IgD-negative memory B cell (primary cell): ENCODE measurements around the gene HEPHL1. TPM values are rescaled to one million over a fixed set of nuclear protein-coding genes. Genes with fewer than 3 reads are reported as not detected.
"Not testable (repeated sequence)": the region's sequence is repeated elsewhere in the genome, so short reads cannot be mapped to it uniquely, and the experiment has no call there.

Experiments used
- H3K27ac Mint-ChIP-seq, 3 donors: one replicate each; pipeline ENCODE4 v1.8.0; 2020 to 2022; ENCODE audit warnings: mild to moderate bottlenecking in 3 of 3, mixed read lengths in 3 of 3, moderate library complexity in 1 of 3
- H3K27me3 Mint-ChIP-seq: one replicate; pipeline ENCODE4 v1.8.0; 2021; ENCODE audit warnings: mixed read lengths
- H3K36me3 Mint-ChIP-seq: one replicate; pipeline ENCODE4 v1.8.0; 2020; ENCODE audit warnings: mild to moderate bottlenecking, mixed read lengths
- H3K4me1 Mint-ChIP-seq, 3 donors: one replicate each; pipeline ENCODE4 v1.8.0; 2020 to 2022; ENCODE audit warnings: mixed read lengths in 3 of 3, mild to moderate bottlenecking in 1 of 3
- H3K4me3 Mint-ChIP-seq, 4 donors: one replicate each; pipeline ENCODE4 v1.8.0; 2020 to 2022; ENCODE audit warnings: mild to moderate bottlenecking in 4 of 4, mixed read lengths in 4 of 4, moderate library complexity in 3 of 4
- H3K9me3 Mint-ChIP-seq, 3 donors: one replicate each; pipeline ENCODE4 v1.8.0; 2020 to 2021; ENCODE audit warnings: mixed read lengths in 3 of 3, mild to moderate bottlenecking in 1 of 3
- polyA plus RNA-seq: library from polyadenylated mRNA; unstranded; fragments of 300-500 nt; fragmentation: Illumina TruSeq; gene quantifications from one replicate; pipeline ENCODE4 v1.2.3, GENCODE V29; 2021

Gene HEPHL1
- polyA plus RNA-seq = 0.04 TPM

GRCh38 chr11:94020777-94021481, at the start of gene HEPHL1:
HEPHL1 (plus strand) TSS chr11:94021354; CDS start chr11:94021369, 15 bp downstream.
- Mint-ChIP-seq H3K27ac (peak within 1 kb of the TSS in 1 of 3 donors; percentile 35), H3K4me3 (no peak within 1 kb of the TSS), H3K4me1 (no peaks in the 10 kb centered on the region), H3K27me3 (no peaks in the 10 kb centered on the region), H3K9me3 (peaks cover 2 to 4% (median 3%) of the 10 kb centered on the region in 3 donors), H3K36me3 (no peaks in the 10 kb centered on the region)

- Mint-ChIP-seq H3K36me3 (no peaks in the 10 kb centered on the region), H3K27ac (no peak overlapping the region), H3K9me3 (peaks cover 4 to 5% (median 4%) of the 10 kb centered on the region in 3 donors), H3K4me3 (peak overlapping the region in 1 of 4 donors; percentile 18), H3K4me1 (no peaks in the 10 kb centered on the region), H3K27me3 (peaks cover 3% of the 10 kb centered on the region)
These were observed 48.4 kb upstream of the HEPHL1 start for GRCh38 chr11:93972790-93973189.

GRCh38 chr11:93973322-93974051, 47.7 kb upstream of the HEPHL1 start:
- H3K4me3 Mint-ChIP-seq, H3K4me1 Mint-ChIP-seq, H3K27me3 Mint-ChIP-seq, H3K36me3 Mint-ChIP-seq, H3K9me3 Mint-ChIP-seq, H3K27ac Mint-ChIP-seq: not testable (repeated sequence)

- Mint-ChIP-seq H3K27ac (no peak overlapping the region), H3K27me3 (peaks cover 5% of the 10 kb centered on the region), H3K4me1 (no peaks in the 10 kb centered on the region), H3K9me3 (peaks cover 5 to 12% (median 5%) of the 10 kb centered on the region in 3 donors), H3K4me3 (no peak overlapping the region), H3K36me3 (no peaks in the 10 kb centered on the region)
These were observed 46.4 kb upstream of the HEPHL1 start for GRCh38 chr11:93974759-93975158.

- H3K4me3 Mint-ChIP-seq, H3K27me3 Mint-ChIP-seq, H3K27ac Mint-ChIP-seq, H3K4me1 Mint-ChIP-seq, H3K36me3 Mint-ChIP-seq: not testable (repeated sequence)
- H3K9me3 Mint-ChIP-seq = peaks cover 5 to 13% (median 5%) of the 10 kb centered on the region in 3 donors
These were observed 44.4 kb upstream of the HEPHL1 start for GRCh38 chr11:93976577-93977254.

GRCh38 chr11:93983542-93984195, 37.5 kb upstream of the HEPHL1 start:
- peaks cover 1 to 9% (median 2%) of the 10 kb centered on the region in 3 donors for H3K9me3 Mint-ChIP-seq

GRCh38 chr11:93984196-93984567, 37.0 kb upstream of the HEPHL1 start:
- Mint-ChIP-seq H3K4me1 (no peaks in the 10 kb centered on the region), H3K4me3 (no peak overlapping the region), H3K27me3 (peaks cover 3% of the 10 kb centered on the region), H3K36me3 (peaks cover 2% of the 10 kb centered on the region), H3K9me3 (peaks cover 1 to 6% (median 2%) of the 10 kb centered on the region in 3 donors), H3K27ac (no peak overlapping the region)

More at GRCh38 chr11:93983542-93984195, 37.5 kb upstream of the HEPHL1 start:
- H3K4me3 Mint-ChIP-seq = no peak overlapping the region
- no peak overlapping the region for H3K27ac Mint-ChIP-seq
- H3K4me1 Mint-ChIP-seq = no peaks in the 10 kb centered on the region
- H3K36me3 Mint-ChIP-seq = peaks cover 2% of the 10 kb centered on the region
- H3K27me3 Mint-ChIP-seq = peaks cover 3% of the 10 kb centered on the region

GRCh38 chr11:93984936-93985335, 36.2 kb upstream of the HEPHL1 start:
- Mint-ChIP-seq H3K36me3 (peaks cover 2% of the 10 kb centered on the region), H3K27me3 (peaks cover 3% of the 10 kb centered on the region), H3K9me3 (peaks cover under 1 to 1% (median under 1%) of the 10 kb centered on the region in 3 donors), H3K27ac (peak overlapping the region in 1 of 3 donors; percentile 52), H3K4me1 (no peaks in the 10 kb centered on the region), H3K4me3 (no peak overlapping the region)

GRCh38 chr11:93986716-93987115, 34.4 kb upstream of the HEPHL1 start:
- no peak overlapping the region for H3K27ac Mint-ChIP-seq
- no peaks in the 10 kb centered on the region for H3K4me1 Mint-ChIP-seq
- peaks cover 5% of the 10 kb centered on the region for H3K27me3 Mint-ChIP-seq
- no peak overlapping the region for H3K4me3 Mint-ChIP-seq
- H3K9me3 Mint-ChIP-seq = peaks cover 3 to 8% (median 4%) of the 10 kb centered on the region in 3 donors
- H3K36me3 Mint-ChIP-seq = peaks cover 3% of the 10 kb centered on the region

GRCh38 chr11:93988455-93988854, 32.7 kb upstream of the HEPHL1 start:
- Mint-ChIP-seq H3K27ac (no peak overlapping the region), H3K4me1 (no peaks in the 10 kb centered on the region), H3K36me3 (peaks cover 3% of the 10 kb centered on the region), H3K27me3 (peaks cover 3% of the 10 kb centered on the region), H3K9me3 (peaks cover 5 to 15% (median 8%) of the 10 kb centered on the region in 3 donors), H3K4me3 (no peak overlapping the region)

- peaks cover 2% of the 10 kb centered on the region for H3K27me3 Mint-ChIP-seq
- peaks cover 5 to 15% (median 8%) of the 10 kb centered on the region in 3 donors for H3K9me3 Mint-ChIP-seq
- no peaks in the 10 kb centered on the region for H3K4me1 Mint-ChIP-seq
- H3K4me3 Mint-ChIP-seq = no peak overlapping the region
- H3K36me3 Mint-ChIP-seq = peaks cover 3% of the 10 kb centered on the region
- no peak overlapping the region for H3K27ac Mint-ChIP-seq
These were observed 32.2 kb upstream of the HEPHL1 start for GRCh38 chr11:93988912-93989311.

GRCh38 chr11:93993747-93994146, 27.4 kb upstream of the HEPHL1 start:
- H3K9me3 Mint-ChIP-seq = peaks cover 11 to 19% (median 12%) of the 10 kb centered on the region in 3 donors
- no peak overlapping the region for H3K27ac Mint-ChIP-seq
- H3K4me3 Mint-ChIP-seq = no peak overlapping the region
- peaks cover 1% of the 10 kb centered on the region for H3K36me3 Mint-ChIP-seq
- peaks cover 2% of the 10 kb centered on the region for H3K27me3 Mint-ChIP-seq
- H3K4me1 Mint-ChIP-seq = peaks cover 0 to 1% (median 0%) of the 10 kb centered on the region in 3 donors

GRCh38 chr11:93997741-93998140, 23.4 kb upstream of the HEPHL1 start:
- H3K4me1 Mint-ChIP-seq = peaks cover 0 to 1% (median 0%) of the 10 kb centered on the region in 3 donors
- no peak overlapping the region for H3K27ac Mint-ChIP-seq
- no peaks in the 10 kb centered on the region for H3K36me3 Mint-ChIP-seq
- no peak overlapping the region for H3K4me3 Mint-ChIP-seq
- peaks cover 10 to 14% (median 11%) of the 10 kb centered on the region in 3 donors for H3K9me3 Mint-ChIP-seq
- H3K27me3 Mint-ChIP-seq = no peaks in the 10 kb centered on the region

GRCh38 chr11:94000659-94001058, 20.5 kb upstream of the HEPHL1 start:
- H3K4me1 Mint-ChIP-seq = no peaks in the 10 kb centered on the region

GRCh38 chr11:94002226-94002625, 18.9 kb upstream of the HEPHL1 start:
- Mint-ChIP-seq H3K4me1 (no peaks in the 10 kb centered on the region), H3K27me3 (no peaks in the 10 kb centered on the region), H3K27ac (no peak overlapping the region), H3K9me3 (peaks cover 7 to 14% (median 13%) of the 10 kb centered on the region in 3 donors), H3K36me3 (no peaks in the 10 kb centered on the region), H3K4me3 (no peak overlapping the region)

More at GRCh38 chr11:94000659-94001058, 20.5 kb upstream of the HEPHL1 start:
- Mint-ChIP-seq H3K27me3 (no peaks in the 10 kb centered on the region), H3K27ac (no peak overlapping the region), H3K9me3 (peaks cover 7 to 14% (median 11%) of the 10 kb centered on the region in 3 donors), H3K36me3 (no peaks in the 10 kb centered on the region), H3K4me3 (no peak overlapping the region)
